Measurements from ENCODE around the gene MASP2. TPM values are rescaled to one million over a fixed set of nuclear protein-coding genes. Genes with fewer than 3 reads are reported as not detected.

MASP2 gene
- total and polyA plus RNA-seq, 10 of the 15 experiments (the other 5 are each of a cell fraction or from before 2014, with no cell fraction given), result 0.04 to 0.21 (median 0.06) TPM; not detected in 7

DNA sequence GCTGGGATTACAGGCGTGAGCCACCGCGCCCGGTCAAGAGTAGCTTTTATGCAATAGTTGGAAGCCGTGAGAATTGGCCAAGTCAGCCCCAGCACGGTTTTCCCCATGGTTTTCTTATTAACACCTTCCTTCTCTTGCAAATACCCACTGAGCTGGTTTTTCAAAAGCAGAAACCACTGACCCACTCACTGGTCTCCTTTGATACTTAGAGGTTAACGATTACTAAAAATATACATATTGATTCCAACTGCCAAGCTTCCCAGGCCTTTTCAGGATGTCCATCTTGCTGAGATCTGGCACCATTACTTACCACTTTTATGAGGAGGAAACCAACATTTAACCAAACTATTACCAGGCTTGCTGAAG is 60.5 kb downstream of the MASP2 start (continued):
- TF ChIP-seq, protein P1, sequence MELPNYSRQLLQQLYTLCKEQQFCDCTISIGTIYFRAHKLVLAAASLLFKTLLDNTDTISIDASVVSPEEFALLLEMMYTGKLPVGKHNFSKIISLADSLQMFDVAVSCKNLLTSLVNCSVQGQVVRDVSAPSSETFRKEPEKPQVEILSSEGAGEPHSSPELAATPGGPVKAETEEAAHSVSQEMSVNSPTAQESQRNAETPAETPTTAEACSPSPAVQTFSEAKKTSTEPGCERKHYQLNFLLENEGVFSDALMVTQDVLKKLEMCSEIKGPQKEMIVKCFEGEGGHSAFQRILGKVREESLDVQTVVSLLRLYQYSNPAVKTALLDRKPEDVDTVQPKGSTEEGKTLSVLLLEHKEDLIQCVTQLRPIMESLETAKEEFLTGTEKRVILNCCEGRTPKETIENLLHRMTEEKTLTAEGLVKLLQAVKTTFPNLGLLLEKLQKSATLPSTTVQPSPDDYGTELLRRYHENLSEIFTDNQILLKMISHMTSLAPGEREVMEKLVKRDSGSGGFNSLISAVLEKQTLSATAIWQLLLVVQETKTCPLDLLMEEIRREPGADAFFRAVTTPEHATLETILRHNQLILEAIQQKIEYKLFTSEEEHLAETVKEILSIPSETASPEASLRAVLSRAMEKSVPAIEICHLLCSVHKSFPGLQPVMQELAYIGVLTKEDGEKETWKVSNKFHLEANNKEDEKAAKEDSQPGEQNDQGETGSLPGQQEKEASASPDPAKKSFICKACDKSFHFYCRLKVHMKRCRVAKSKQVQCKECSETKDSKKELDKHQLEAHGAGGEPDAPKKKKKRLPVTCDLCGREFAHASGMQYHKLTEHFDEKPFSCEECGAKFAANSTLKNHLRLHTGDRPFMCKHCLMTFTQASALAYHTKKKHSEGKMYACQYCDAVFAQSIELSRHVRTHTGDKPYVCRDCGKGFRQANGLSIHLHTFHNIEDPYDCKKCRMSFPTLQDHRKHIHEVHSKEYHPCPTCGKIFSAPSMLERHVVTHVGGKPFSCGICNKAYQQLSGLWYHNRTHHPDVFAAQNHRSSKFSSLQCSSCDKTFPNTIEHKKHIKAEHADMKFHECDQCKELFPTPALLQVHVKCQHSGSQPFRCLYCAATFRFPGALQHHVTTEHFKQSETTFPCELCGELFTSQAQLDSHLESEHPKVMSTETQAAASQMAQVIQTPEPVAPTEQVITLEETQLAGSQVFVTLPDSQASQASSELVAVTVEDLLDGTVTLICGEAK (IDR thresholded peaks at IDR 0.05; ENCODE audit: borderline replicate concordance), result no peak
- TF ChIP-seq, protein P2, sequence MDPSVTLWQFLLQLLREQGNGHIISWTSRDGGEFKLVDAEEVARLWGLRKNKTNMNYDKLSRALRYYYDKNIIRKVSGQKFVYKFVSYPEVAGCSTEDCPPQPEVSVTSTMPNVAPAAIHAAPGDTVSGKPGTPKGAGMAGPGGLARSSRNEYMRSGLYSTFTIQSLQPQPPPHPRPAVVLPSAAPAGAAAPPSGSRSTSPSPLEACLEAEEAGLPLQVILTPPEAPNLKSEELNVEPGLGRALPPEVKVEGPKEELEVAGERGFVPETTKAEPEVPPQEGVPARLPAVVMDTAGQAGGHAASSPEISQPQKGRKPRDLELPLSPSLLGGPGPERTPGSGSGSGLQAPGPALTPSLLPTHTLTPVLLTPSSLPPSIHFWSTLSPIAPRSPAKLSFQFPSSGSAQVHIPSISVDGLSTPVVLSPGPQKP (IDR thresholded peaks at IDR 0.05; ENCODE audit: low read depth, low read length), result no peak
- TF ChIP-seq STAT3 (IDR thresholded peaks at IDR 0.05; ENCODE audit: low read depth, low read length) (no peak), ZNF217 (IDR thresholded peaks at IDR 0.05) (no peak), FOXM1 (IDR thresholded peaks at IDR 0.05; ENCODE audit: low read depth, low read length) (0 out of 2 replicates have a peak, but pooled peaks have one; percentile 5), ZNF207 (IDR thresholded peaks at IDR 0.05; ENCODE audit: borderline replicate concordance) (no peak; the same call in 1 of the 2 replicates), TCF12 (IDR thresholded peaks at IDR 0.05; ENCODE audit: low read depth, low read length) (no peak), SUPT20H (IDR thresholded peaks at IDR 0.05; ENCODE audit: borderline replicate concordance, control insufficient read depth, low read depth, low read length) (no peak), SP1 (IDR thresholded peaks at IDR 0.05; ENCODE audit: low read depth, low read length) (no peak), CHD1 (IDR thresholded peaks at IDR 0.05; ENCODE audit: low read depth, low read length) (no peak), RBBP5 (conservative IDR thresholded peaks at IDR 0.05) (no peak), ZBED1 (IDR thresholded peaks at IDR 0.05; ENCODE audit: borderline replicate concordance) (no peak), NR2C2 (IDR thresholded peaks at IDR 0.05; ENCODE audit: borderline replicate concordance, control insufficient read depth, insufficient read length, low read depth) (no peak), IKZF2 (IDR thresholded peaks at IDR 0.05) (peak in 1 of 2 experiments; percentile 70), MEF2A (IDR thresholded peaks at IDR 0.05; ENCODE audit: insufficient read depth, low read depth, low read length) (no peak), ZNF622 (IDR thresholded peaks at IDR 0.05) (no peak), NFYA (IDR thresholded peaks at IDR 0.05; ENCODE audit: borderline replicate concordance, low read depth, low read length) (no peak), SRF (IDR thresholded peaks at IDR 0.05; ENCODE audit: low read depth in 2 of 2, low read length in 2 of 2) (no peak), PAX5 (IDR thresholded peaks at IDR 0.05; ENCODE audit: borderline replicate concordance, low read depth, low read length) (no peak), RELA (IDR thresholded peaks at IDR 0.05; ENCODE audit: borderline replicate concordance, partially characterized antibody) (no peak)
- TF ChIP-seq, protein P3, sequence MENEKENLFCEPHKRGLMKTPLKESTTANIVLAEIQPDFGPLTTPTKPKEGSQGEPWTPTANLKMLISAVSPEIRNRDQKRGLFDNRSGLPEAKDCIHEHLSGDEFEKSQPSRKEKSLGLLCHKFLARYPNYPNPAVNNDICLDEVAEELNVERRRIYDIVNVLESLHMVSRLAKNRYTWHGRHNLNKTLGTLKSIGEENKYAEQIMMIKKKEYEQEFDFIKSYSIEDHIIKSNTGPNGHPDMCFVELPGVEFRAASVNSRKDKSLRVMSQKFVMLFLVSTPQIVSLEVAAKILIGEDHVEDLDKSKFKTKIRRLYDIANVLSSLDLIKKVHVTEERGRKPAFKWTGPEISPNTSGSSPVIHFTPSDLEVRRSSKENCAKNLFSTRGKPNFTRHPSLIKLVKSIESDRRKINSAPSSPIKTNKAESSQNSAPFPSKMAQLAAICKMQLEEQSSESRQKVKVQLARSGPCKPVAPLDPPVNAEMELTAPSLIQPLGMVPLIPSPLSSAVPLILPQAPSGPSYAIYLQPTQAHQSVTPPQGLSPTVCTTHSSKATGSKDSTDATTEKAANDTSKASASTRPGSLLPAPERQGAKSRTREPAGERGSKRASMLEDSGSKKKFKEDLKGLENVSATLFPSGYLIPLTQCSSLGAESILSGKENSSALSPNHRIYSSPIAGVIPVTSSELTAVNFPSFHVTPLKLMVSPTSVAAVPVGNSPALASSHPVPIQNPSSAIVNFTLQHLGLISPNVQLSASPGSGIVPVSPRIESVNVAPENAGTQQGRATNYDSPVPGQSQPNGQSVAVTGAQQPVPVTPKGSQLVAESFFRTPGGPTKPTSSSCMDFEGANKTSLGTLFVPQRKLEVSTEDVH (IDR thresholded peaks at IDR 0.05; ENCODE audit: low read depth, partially characterized antibody), result peak; percentile 31
- TF ChIP-seq, protein P4, sequence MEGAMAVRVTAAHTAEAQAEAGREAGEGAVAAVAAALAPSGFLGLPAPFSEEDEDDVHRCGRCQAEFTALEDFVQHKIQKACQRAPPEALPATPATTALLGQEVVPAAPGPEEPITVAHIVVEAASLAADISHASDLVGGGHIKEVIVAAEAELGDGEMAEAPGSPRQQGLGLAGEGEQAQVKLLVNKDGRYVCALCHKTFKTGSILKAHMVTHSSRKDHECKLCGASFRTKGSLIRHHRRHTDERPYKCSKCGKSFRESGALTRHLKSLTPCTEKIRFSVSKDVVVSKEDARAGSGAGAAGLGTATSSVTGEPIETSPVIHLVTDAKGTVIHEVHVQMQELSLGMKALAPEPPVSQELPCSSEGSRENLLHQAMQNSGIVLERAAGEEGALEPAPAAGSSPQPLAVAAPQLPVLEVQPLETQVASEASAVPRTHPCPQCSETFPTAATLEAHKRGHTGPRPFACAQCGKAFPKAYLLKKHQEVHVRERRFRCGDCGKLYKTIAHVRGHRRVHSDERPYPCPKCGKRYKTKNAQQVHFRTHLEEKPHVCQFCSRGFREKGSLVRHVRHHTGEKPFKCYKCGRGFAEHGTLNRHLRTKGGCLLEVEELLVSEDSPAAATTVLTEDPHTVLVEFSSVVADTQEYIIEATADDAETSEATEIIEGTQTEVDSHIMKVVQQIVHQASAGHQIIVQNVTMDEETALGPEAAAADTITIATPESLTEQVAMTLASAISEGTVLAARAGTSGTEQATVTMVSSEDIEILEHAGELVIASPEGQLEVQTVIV (IDR thresholded peaks at IDR 0.05; ENCODE audit: borderline replicate concordance, partially characterized antibody), result no peak

All from GM12878 (cell line).